Fibroblast of skin of right biceps (primary cell): ENCODE data around the gene CCSER1.
"Not testable (repeated sequence)": the region's sequence is repeated elsewhere in the genome, so short reads cannot be mapped to it uniquely, and the experiment has no call there.

Source experiments
- DNase-seq: peaks from one replicate; pipeline ENCODE4 v3.0.0-alpha.2; 2013

The CCSER1 gene

GRCh38 chr4:91228659-91229058 is 1101.5 kb downstream of the CCSER1 start:
- DNase-seq, result no peak

GRCh38 chr4:91233164-91233563 is 1106.0 kb downstream of the CCSER1 start:
- no peak for DNase-seq

- no peak for DNase-seq
Observed at GRCh38 chr4:91243132-91243531, 1115.9 kb downstream of the CCSER1 start.

- DNase-seq, result no peak
Observed at GRCh38 chr4:91256043-91256442, 1128.8 kb downstream of the CCSER1 start.

GRCh38 chr4:91256751-91257150 is 1129.6 kb downstream of the CCSER1 start:
- no peak for DNase-seq

GRCh38 chr4:91257721-91258120 is 1130.5 kb downstream of the CCSER1 start:
- DNase-seq, result no peak

- DNase-seq, result no peak
Observed at GRCh38 chr4:91258326-91258725, 1131.1 kb downstream of the CCSER1 start.

GRCh38 chr4:91267543-91267942 is 1140.3 kb downstream of the CCSER1 start:
- DNase-seq, result no peak

- DNase-seq, result not testable (repeated sequence)
Observed at GRCh38 chr4:91268481-91268880, 1141.3 kb downstream of the CCSER1 start.

GRCh38 chr4:91268913-91269312 is 1141.7 kb downstream of the CCSER1 start:
- DNase-seq, result no peak

- no peak for DNase-seq
Observed at GRCh38 chr4:91279899-91280298, 1152.7 kb downstream of the CCSER1 start.

- DNase-seq, result no peak
Observed at GRCh38 chr4:91280551-91281290, 1153.5 kb downstream of the CCSER1 start.

- no peak for DNase-seq
Observed at GRCh38 chr4:91282217-91282616, 1155.0 kb downstream of the CCSER1 start.

- no peak for DNase-seq
Observed at GRCh38 chr4:91283726-91284230, 1156.6 kb downstream of the CCSER1 start.

- DNase-seq, result no peak
Observed at GRCh38 chr4:91284480-91284879, 1157.3 kb downstream of the CCSER1 start.

GRCh38 chr4:91285487-91285886 is 1158.3 kb downstream of the CCSER1 start:
- no peak for DNase-seq

- no peak for DNase-seq
Observed at GRCh38 chr4:91288702-91289311, 1161.6 kb downstream of the CCSER1 start.

GRCh38 chr4:91298156-91298700 is 1171.0 kb downstream of the CCSER1 start:
- DNase-seq, result no peak

GRCh38 chr4:91298824-91299223 is 1171.6 kb downstream of the CCSER1 start:
- no peak for DNase-seq

- no peak for DNase-seq
Observed at GRCh38 chr4:91302120-91302519, 1174.9 kb downstream of the CCSER1 start.

- DNase-seq, result no peak
Observed at GRCh38 chr4:91304292-91304691, 1177.1 kb downstream of the CCSER1 start.

- no peak for DNase-seq
Observed at GRCh38 chr4:91317434-91317833, 1190.2 kb downstream of the CCSER1 start.

- DNase-seq, result no peak
Observed at GRCh38 chr4:91319556-91320268, 1192.5 kb downstream of the CCSER1 start.

GRCh38 chr4:91322961-91323360 is 1195.8 kb downstream of the CCSER1 start:
- DNase-seq, result no peak
